Metanephros (tissue), 1 donor: ENCODE results near the gene TTR. TPM values are rescaled to one million over a fixed set of nuclear protein-coding genes. Genes with fewer than 3 reads are reported as not detected.

Source experiments
- total RNA-seq: library from RNA; depleted of rRNA; stranded (reverse); fragments of >200 nt; gene quantifications from one replicate; pipeline ENCODE4 v1.2.3, GENCODE V29; 2014

Gene TTR
- total RNA-seq: 0.35 TPM

DNA sequence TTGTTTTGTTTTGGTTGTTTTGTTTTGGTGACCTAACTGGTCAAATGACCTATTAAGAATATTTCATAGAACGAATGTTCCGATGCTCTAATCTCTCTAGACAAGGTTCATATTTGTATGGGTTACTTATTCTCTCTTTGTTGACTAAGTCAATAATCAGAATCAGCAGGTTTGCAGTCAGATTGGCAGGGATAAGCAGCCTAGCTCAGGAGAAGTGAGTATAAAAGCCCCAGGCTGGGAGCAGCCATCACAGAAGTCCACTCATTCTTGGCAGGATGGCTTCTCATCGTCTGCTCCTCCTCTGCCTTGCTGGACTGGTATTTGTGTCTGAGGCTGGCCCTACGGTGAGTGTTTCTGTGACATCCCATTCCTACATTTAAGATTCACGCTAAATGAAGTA, at the start of gene TTR:
TTR (plus strand) TSS at position 250 of the 400 bp plus-strand sequence; CDS start at position 276, 26 bp downstream.

Other genes starting within 250 kb of the TTR start
- not detected for gene DSG4, start 215.1 kb upstream of the TTR start, total RNA-seq
- not detected for gene DSG3, start 144.1 kb upstream of the TTR start, total RNA-seq
- gene DSG2, start 93.7 kb upstream of the TTR start, total RNA-seq: 34.3 TPM
- gene B4GALT6, start 92.7 kb downstream of the TTR start, total RNA-seq: 5.7 TPM
- 0.88 TPM for gene SLC25A52, start 169.0 kb downstream of the TTR start, total RNA-seq